Effector CD8-positive, alpha-beta T cell (primary cell): ENCODE results near the gene KLHL3.

Experiments used
- DNase-seq: peaks from one replicate; lab custom pipeline; 2025; lab: John Stamatoyannopoulos, UW

Gene KLHL3

GRCh38 chr5:137580030-137580429 is 155.9 kb downstream of the KLHL3 start:
- DNase-seq: no peak

GRCh38 chr5:137575847-137576246 is 160.0 kb downstream of the KLHL3 start:
- no peak for DNase-seq

- DNase-seq: no peak
Measured at GRCh38 chr5:137575211-137575610, 160.7 kb downstream of the KLHL3 start.

- no peak for DNase-seq
Measured at GRCh38 chr5:137573376-137573775, 162.5 kb downstream of the KLHL3 start.

- DNase-seq: no peak
Measured at GRCh38 chr5:137572042-137572695, 163.7 kb downstream of the KLHL3 start.

GRCh38 chr5:137570070-137570469 is 165.8 kb downstream of the KLHL3 start:
- DNase-seq: no peak
